Mesothelial cell of epicardium (in vitro differentiated cells): Measurements from ENCODE around the gene SPEM3. TPM values are rescaled to one million over a fixed set of nuclear protein-coding genes. Genes with fewer than 3 reads are reported as not detected.

Experiments used
- DNase-seq, 2 experiments: peaks; one replicate each; pipeline ENCODE4 v3.0.0; 2021; ENCODE audit warnings: low spot score in 2 of 2; ENCODE audit not compliant: unreplicated experiment in 2 of 2
- H3K27ac Mint-ChIP-seq: 2 replicates; pipeline ENCODE4 v1.8.0; 2021; ENCODE audit warnings: mixed read lengths
- H3K27me3 Mint-ChIP-seq: 2 replicates; pipeline ENCODE4 v1.8.0; 2021; ENCODE audit warnings: low read depth, mixed read lengths
- H3K36me3 Mint-ChIP-seq: 2 replicates; pipeline ENCODE4 v1.8.0; 2021; ENCODE audit warnings: mixed read lengths
- H3K4me1 Mint-ChIP-seq: 2 replicates; pipeline ENCODE4 v1.8.0; 2021; ENCODE audit warnings: mixed read lengths
- H3K4me3 Mint-ChIP-seq: 2 replicates; pipeline ENCODE4 v1.8.0; 2021; ENCODE audit warnings: mild to moderate bottlenecking, moderate library complexity, mixed read lengths
- H3K9me3 Mint-ChIP-seq: 2 replicates; pipeline ENCODE4 v1.8.0; 2021; ENCODE audit warnings: mixed read lengths
- CTCF ChIP-seq: fragments of 200-600 bp; sonication (generic); IDR thresholded peaks from one replicate; pipeline ENCODE4 v1.5.0; 2021; ENCODE audit warnings: antibody characterized with exemption; ENCODE audit not compliant: unreplicated experiment
- total RNA-seq: library from RNA; stranded (reverse); gene quantifications from 3 replicates; pipeline ENCODE4 v1.2.1, GENCODE V29; 2021

The SPEM3 gene
- total RNA-seq, 1 donor from 2014 or later, result not detected

- no peak for DNase-seq
- Mint-ChIP-seq H3K27ac (no peak overlapping the region), H3K9me3 (no peaks in the 10 kb centered on the region), H3K4me3 (no peak overlapping the region), H3K27me3 (no peaks in the 10 kb centered on the region), H3K4me1 (peaks cover 11% of the 10 kb centered on the region), H3K36me3 (peaks cover 29% of the 10 kb centered on the region)
- no peak for TF ChIP-seq CTCF
Observed at GRCh38 chr17:7414837-7415236, 13.8 kb upstream of the SPEM3 start.

GRCh38 chr17:7415784-7416183 lies 12.9 kb upstream of the SPEM3 start:
- no peaks in the 10 kb centered on the region for H3K9me3 Mint-ChIP-seq
- no peaks in the 10 kb centered on the region for H3K27me3 Mint-ChIP-seq
- H3K4me1 Mint-ChIP-seq, result peaks cover 11% of the 10 kb centered on the region
- H3K4me3 Mint-ChIP-seq, result no peak overlapping the region
- TF ChIP-seq CTCF, result no peak
- peaks cover 21% of the 10 kb centered on the region for H3K36me3 Mint-ChIP-seq
- no peak for DNase-seq
- no peak overlapping the region for H3K27ac Mint-ChIP-seq

- Mint-ChIP-seq H3K27me3 (no peaks in the 10 kb centered on the region), H3K4me1 (peaks cover 11% of the 10 kb centered on the region), H3K9me3 (no peaks in the 10 kb centered on the region), H3K36me3 (peaks cover 20% of the 10 kb centered on the region), H3K27ac (no peak overlapping the region), H3K4me3 (no peak overlapping the region)
- no peak for DNase-seq
- TF ChIP-seq CTCF, result no peak
Observed at GRCh38 chr17:7416323-7416722, 12.3 kb upstream of the SPEM3 start.

GRCh38 chr17:7417056-7417655 lies 11.5 kb upstream of the SPEM3 start:
- Mint-ChIP-seq H3K27me3 (no peaks in the 10 kb centered on the region), H3K9me3 (no peaks in the 10 kb centered on the region)

GRCh38 chr17:7418472-7419152 lies 10.0 kb upstream of the SPEM3 start:
- Mint-ChIP-seq H3K4me1 (no peaks in the 10 kb centered on the region), H3K4me3 (no peak overlapping the region), H3K36me3 (peaks cover 17% of the 10 kb centered on the region), H3K9me3 (no peaks in the 10 kb centered on the region), H3K27me3 (no peaks in the 10 kb centered on the region), H3K27ac (no peak overlapping the region)
- no peak for DNase-seq
- TF ChIP-seq CTCF, result no peak

More at GRCh38 chr17:7417056-7417655, 11.5 kb upstream of the SPEM3 start:
- H3K36me3 Mint-ChIP-seq, result peaks cover 20% of the 10 kb centered on the region
- H3K4me1 Mint-ChIP-seq, result peaks cover 11% of the 10 kb centered on the region
- no peak for TF ChIP-seq CTCF
- no peak for DNase-seq
- no peak overlapping the region for H3K4me3 Mint-ChIP-seq
- H3K27ac Mint-ChIP-seq, result no peak overlapping the region
